WTC11 (cell line): Measurements from ENCODE around the gene LRRFIP2. TPM values are rescaled to one million over a fixed set of nuclear protein-coding genes. Genes with fewer than 3 reads are reported as not detected.

ENCODE experiments used
- ATAC-seq: fragments of 200-7000 bp; cut with Tn5 transposase; 2 replicates; pipeline ENCODE4 v1.10.0; 2021; ENCODE audit warnings: mild to moderate bottlenecking, moderate library complexity
- CTCF ChIA-PET: fragments of 300-600 bp; sonication (Branson Sonifier 250); formaldehyde crosslinking; loops from one replicate; lab custom pipeline; 2021; ENCODE audit warnings: antibody characterized with exemption; lab: Charles Lee
- POLR2A ChIA-PET: fragments of 350-600 bp; sonication (Branson Sonifier 250); formaldehyde crosslinking; loops from one replicate; lab custom pipeline; 2021; ENCODE audit warnings: antibody characterized with exemption; lab: Charles Lee
- DNase-seq: peaks from one replicate; pipeline ENCODE4 v3.0.0; 2021; ENCODE audit warnings: low spot score
- H3K27ac Mint-ChIP-seq: 2 replicates; pipeline ENCODE4 v1.8.0; 2021; ENCODE audit warnings: mixed read lengths
- H3K27me3 Mint-ChIP-seq: 2 replicates; pipeline ENCODE4 v1.8.0; 2021; ENCODE audit warnings: low read depth, mild to moderate bottlenecking, moderate library complexity, mixed read lengths
- H3K36me3 Mint-ChIP-seq: 2 replicates; pipeline ENCODE4 v1.8.0; 2021; ENCODE audit warnings: mixed read lengths
- H3K4me1 Mint-ChIP-seq: 2 replicates; pipeline ENCODE4 v1.8.0; 2022; ENCODE audit warnings: mixed read lengths
- H3K4me3 Mint-ChIP-seq: 2 replicates; pipeline ENCODE4 v1.8.0; 2021; ENCODE audit warnings: mild to moderate bottlenecking, moderate library complexity, mixed read lengths
- H3K9me3 Mint-ChIP-seq: 2 replicates; pipeline ENCODE4 v1.8.0; 2021; ENCODE audit warnings: mixed read lengths
- ATF2 ChIP-seq: sonication (generic); formaldehyde crosslinking; IDR thresholded peaks from 2 replicates; pipeline ENCODE4 v1.8.1; 2022; ENCODE audit warnings: low read depth, missing genetic modification reagents, borderline replicate concordance
- CDX4 ChIP-seq: fragments of 250-450 bp; sonication (Bioruptor Pico); IDR thresholded peaks from 2 replicates; pipeline ENCODE4 v1.9.0; 2021; ENCODE audit warnings: moderate library complexity, mild to moderate bottlenecking, inconsistent platforms, borderline replicate concordance
- E2F1 ChIP-seq: sonication (generic); formaldehyde crosslinking; IDR thresholded peaks from 2 replicates; pipeline ENCODE4 v1.8.0; 2022; ENCODE audit warnings: mild to moderate bottlenecking, missing genetic modification reagents
- E2F4 ChIP-seq: sonication (generic); formaldehyde crosslinking; IDR thresholded peaks from 2 replicates; pipeline ENCODE4 v1.8.1; 2022; ENCODE audit warnings: low read depth, mild to moderate bottlenecking, moderate library complexity, missing genetic modification reagents, borderline replicate concordance
- ESRRA ChIP-seq: sonication (generic); formaldehyde crosslinking; IDR thresholded peaks from 2 replicates; pipeline ENCODE4 v1.8.1; 2022; ENCODE audit warnings: mild to moderate bottlenecking, missing genetic modification reagents, borderline replicate concordance
- FOXK1 ChIP-seq: sonication (generic); formaldehyde crosslinking; IDR thresholded peaks from 2 replicates; pipeline ENCODE4 v1.8.0; 2022; ENCODE audit warnings: mild to moderate bottlenecking, moderate library complexity, missing genetic modification reagents
- GRHL2 ChIP-seq: fragments of 250-450 bp; sonication (Bioruptor Pico); IDR thresholded peaks from 2 replicates; pipeline ENCODE4 v1.8.0; 2022; ENCODE audit warnings: mild to moderate bottlenecking, moderate library complexity; ENCODE audit not compliant: insufficient replicate concordance, severe bottlenecking
- HMGA2 ChIP-seq: fragments of 250-450 bp; sonication (Bioruptor Pico); IDR thresholded peaks from 2 replicates; pipeline ENCODE4 v1.4.0; 2021; ENCODE audit warnings: mild to moderate bottlenecking, moderate library complexity
- IRF1 ChIP-seq: sonication (generic); formaldehyde crosslinking; IDR thresholded peaks from 2 replicates; pipeline ENCODE4 v1.8.0; 2023; ENCODE audit warnings: missing genetic modification reagents
- MLX ChIP-seq: sonication (generic); formaldehyde crosslinking; IDR thresholded peaks from 2 replicates; pipeline ENCODE4 v1.8.1; 2023; ENCODE audit warnings: mild to moderate bottlenecking, missing genetic modification reagents, moderate library complexity
- TEAD1 ChIP-seq: sonication (generic); formaldehyde crosslinking; IDR thresholded peaks from 2 replicates; pipeline ENCODE4 v1.8.0; 2022; ENCODE audit warnings: mild to moderate bottlenecking, missing genetic modification reagents
- TEAD4 ChIP-seq: sonication (generic); formaldehyde crosslinking; IDR thresholded peaks from 2 replicates; pipeline ENCODE4 v1.8.0; 2022; ENCODE audit warnings: mild to moderate bottlenecking, missing genetic modification reagents
- ZBTB21 ChIP-seq: sonication (generic); formaldehyde crosslinking; IDR thresholded peaks from 2 replicates; pipeline ENCODE4 v1.8.1; 2023; ENCODE audit warnings: mild to moderate bottlenecking, missing genetic modification reagents, borderline replicate concordance
- ZNF121 ChIP-seq: sonication (generic); formaldehyde crosslinking; IDR thresholded peaks from 2 replicates; pipeline ENCODE4 v1.8.0; 2023; ENCODE audit warnings: missing genetic modification reagents
- ZNF532 ChIP-seq: fragments of 250-450 bp; sonication (Bioruptor Pico); IDR thresholded peaks from 2 replicates; pipeline ENCODE4 v1.9.0; 2021; ENCODE audit warnings: mild to moderate bottlenecking, borderline replicate concordance
- total RNA-seq: library from RNA; stranded (reverse); gene quantifications from 3 replicates; pipeline ENCODE4 v1.2.3, GENCODE V29; 2021
- TF ChIP-seq, protein P1 (sequence below): fragments of 250-450 bp; sonication (Bioruptor Pico); IDR thresholded peaks from 2 replicates; pipeline ENCODE4 v1.9.0; 2021; ENCODE audit warnings: mild to moderate bottlenecking

The LRRFIP2 gene
- total RNA-seq, 1 experiment from 2014 or later, result 23.7 TPM

DNA sequence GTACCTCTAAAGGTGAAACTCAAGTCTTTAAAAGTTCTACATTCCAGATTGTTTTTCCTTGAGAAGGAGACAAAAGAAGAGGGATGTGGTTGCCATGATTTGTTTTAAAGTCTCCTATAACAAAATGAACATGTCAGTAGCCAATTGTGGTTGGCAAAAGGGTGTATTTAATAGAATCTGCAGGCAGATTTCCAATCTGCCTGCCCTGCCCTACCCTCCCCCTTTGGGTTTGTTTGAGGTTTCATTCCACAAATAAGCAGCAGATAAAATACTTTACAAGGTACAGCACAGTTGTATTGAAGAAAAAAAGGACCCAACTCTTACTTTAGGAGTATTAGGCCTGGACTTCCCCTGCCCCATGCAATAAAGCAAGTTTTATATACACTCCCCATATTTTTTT is 121.5 kb downstream of the LRRFIP2 start:
- DNase-seq, result no peak
- no peaks in the 10 kb centered on the region for H3K9me3 Mint-ChIP-seq
- H3K4me1 Mint-ChIP-seq, result no peaks in the 10 kb centered on the region
- TF ChIP-seq E2F1, result no peak
- TF ChIP-seq ESRRA (CRISPR knock-in tag), result no peak
- no peak for TF ChIP-seq CDX4 (CRISPR knock-in tag)
- no peak for TF ChIP-seq FOXK1 (CRISPR knock-in tag)
- TF ChIP-seq TEAD1 (CRISPR knock-in tag), result no peak
- TF ChIP-seq TEAD4 (CRISPR knock-in tag), result no peak
- no peak for TF ChIP-seq E2F4 (CRISPR knock-in tag)
- TF ChIP-seq HMGA2 (CRISPR knock-in tag), result no peak
- TF ChIP-seq ZNF121 (CRISPR knock-in tag), result no peak
- TF ChIP-seq MLX, result no peak
- no peak for TF ChIP-seq ZBTB21 (CRISPR knock-in tag)
- TF ChIP-seq, protein P1, sequence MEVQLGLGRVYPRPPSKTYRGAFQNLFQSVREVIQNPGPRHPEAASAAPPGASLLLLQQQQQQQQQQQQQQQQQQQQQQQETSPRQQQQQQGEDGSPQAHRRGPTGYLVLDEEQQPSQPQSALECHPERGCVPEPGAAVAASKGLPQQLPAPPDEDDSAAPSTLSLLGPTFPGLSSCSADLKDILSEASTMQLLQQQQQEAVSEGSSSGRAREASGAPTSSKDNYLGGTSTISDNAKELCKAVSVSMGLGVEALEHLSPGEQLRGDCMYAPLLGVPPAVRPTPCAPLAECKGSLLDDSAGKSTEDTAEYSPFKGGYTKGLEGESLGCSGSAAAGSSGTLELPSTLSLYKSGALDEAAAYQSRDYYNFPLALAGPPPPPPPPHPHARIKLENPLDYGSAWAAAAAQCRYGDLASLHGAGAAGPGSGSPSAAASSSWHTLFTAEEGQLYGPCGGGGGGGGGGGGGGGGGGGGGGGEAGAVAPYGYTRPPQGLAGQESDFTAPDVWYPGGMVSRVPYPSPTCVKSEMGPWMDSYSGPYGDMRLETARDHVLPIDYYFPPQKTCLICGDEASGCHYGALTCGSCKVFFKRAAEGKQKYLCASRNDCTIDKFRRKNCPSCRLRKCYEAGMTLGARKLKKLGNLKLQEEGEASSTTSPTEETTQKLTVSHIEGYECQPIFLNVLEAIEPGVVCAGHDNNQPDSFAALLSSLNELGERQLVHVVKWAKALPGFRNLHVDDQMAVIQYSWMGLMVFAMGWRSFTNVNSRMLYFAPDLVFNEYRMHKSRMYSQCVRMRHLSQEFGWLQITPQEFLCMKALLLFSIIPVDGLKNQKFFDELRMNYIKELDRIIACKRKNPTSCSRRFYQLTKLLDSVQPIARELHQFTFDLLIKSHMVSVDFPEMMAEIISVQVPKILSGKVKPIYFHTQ (CRISPR knock-in tag), result no peak
- TF ChIP-seq ZNF532 (CRISPR knock-in tag), result no peak
- TF ChIP-seq GRHL2, result no peak
- no peak for TF ChIP-seq ATF2 (CRISPR knock-in tag)
- TF ChIP-seq IRF1 (CRISPR knock-in tag), result no peak
- no peak overlapping the region for H3K27ac Mint-ChIP-seq
- H3K27me3 Mint-ChIP-seq, result no peaks in the 10 kb centered on the region
- H3K36me3 Mint-ChIP-seq, result peaks cover 49% of the 10 kb centered on the region
- H3K4me3 Mint-ChIP-seq, result no peak overlapping the region
- ATAC-seq, result no peak
- ChIA-PET CTCF (no interaction called here), POLR2A (no interaction called here)
